MCF 10A (cell line): Measurements from ENCODE around the gene ALDH3B1. TPM values are rescaled to one million over a fixed set of nuclear protein-coding genes. Genes with fewer than 3 reads are reported as not detected.

Experiments
- BruUV-seq: library from RNA; stranded (reverse); fragments of 400-500 nt; replicated peaks from 2 replicates; lab custom pipeline; 2021; lab: Mats Ljungman, UMichigan
- CTCF ChIA-PET: fragments of 300-600 bp; sonication (Branson Sonifier 250); formaldehyde crosslinking; extraction: SDS; loops from one replicate; lab custom pipeline; 2021; ENCODE audit warnings: antibody characterized with exemption, inconsistent platforms; lab: Yijun Ruan, JAX
- POLR2A ChIA-PET: fragments of 300-600, 350-650 bp; sonication (Branson Sonifier 250); formaldehyde crosslinking; extraction: SDS; loops from one replicate; lab custom pipeline; 2020; ENCODE audit warnings: antibody characterized with exemption, inconsistent platforms; lab: Yijun Ruan, JAX
- DNase-seq: peaks from one replicate; pipeline ENCODE4 v3.0.0-alpha.2; 2018; ENCODE audit not compliant: unreplicated experiment
- H3K27ac Mint-ChIP-seq: one replicate; pipeline ENCODE4 v1.8.0; 2022; ENCODE audit warnings: mild to moderate bottlenecking, low read depth, mixed read lengths; ENCODE audit not compliant: unreplicated experiment
- H3K27me3 Mint-ChIP-seq: one replicate; pipeline ENCODE4 v1.8.0; 2022; ENCODE audit warnings: mixed read lengths; ENCODE audit not compliant: insufficient read depth, unreplicated experiment
- H3K36me3 Mint-ChIP-seq: one replicate; pipeline ENCODE4 v1.8.0; 2022; ENCODE audit warnings: mild to moderate bottlenecking, moderate library complexity, mixed read lengths; ENCODE audit not compliant: insufficient read depth, unreplicated experiment
- H3K4me1 Mint-ChIP-seq: one replicate; pipeline ENCODE4 v1.8.0; 2022; ENCODE audit warnings: mixed read lengths; ENCODE audit not compliant: insufficient read depth, unreplicated experiment
- H3K4me3 Mint-ChIP-seq: one replicate; pipeline ENCODE4 v1.8.0; 2022; ENCODE audit warnings: mild to moderate bottlenecking, moderate library complexity, mixed read lengths; ENCODE audit not compliant: unreplicated experiment
- H3K9me3 Mint-ChIP-seq: one replicate; pipeline ENCODE4 v1.8.0; 2022; ENCODE audit warnings: mixed read lengths; ENCODE audit not compliant: unreplicated experiment
- CTCF ChIP-seq: fragments of 200-600 bp; IDR thresholded peaks from one replicate; pipeline ENCODE4 v1.8.0; 2022; ENCODE audit warnings: antibody characterized with exemption, mild to moderate bottlenecking; ENCODE audit not compliant: unreplicated experiment
- intact Hi-C: fragments of 100-400 bp; cut with micrococcal nuclease; formaldehyde crosslinking; loops from 2 replicates; pipeline ENCODE4 v1.14.1; 2022
- total RNA-seq: library from RNA; stranded (reverse); gene quantifications from 2 replicates; pipeline ENCODE4 v1.2.3, GENCODE V29; 2022

ALDH3B1 gene
- total RNA-seq, 1 experiment from 2014 or later: 37.2 TPM

- H3K4me1 Mint-ChIP-seq: no peaks in the 10 kb centered on the region
- ChIA-PET POLR2A (no interaction called here), CTCF (interaction anchor here (0.6 kb wide), 1 partner anchor 52 kb away, joined by 3 read pairs; no protein-coding TSS in a partner anchor)
- BruUV-seq: no TSS peak
- TF ChIP-seq CTCF: no peak
- intact Hi-C loops: no loop called here
- no peak overlapping the region for H3K27ac Mint-ChIP-seq
- no peak overlapping the region for H3K4me3 Mint-ChIP-seq
- no peaks in the 10 kb centered on the region for H3K9me3 Mint-ChIP-seq
- H3K36me3 Mint-ChIP-seq: peaks cover 10% of the 10 kb centered on the region
- no peaks in the 10 kb centered on the region for H3K27me3 Mint-ChIP-seq
- no peak for DNase-seq
These were observed 44.1 kb downstream of the ALDH3B1 start for GRCh38 chr11:68053981-68054812.

- Mint-ChIP-seq H3K4me1 (no peaks in the 10 kb centered on the region), H3K27me3 (no peaks in the 10 kb centered on the region), H3K9me3 (no peaks in the 10 kb centered on the region), H3K27ac (no peak overlapping the region), H3K36me3 (peaks cover 16% of the 10 kb centered on the region), H3K4me3 (no peak overlapping the region)
- BruUV-seq: no TSS peak
- ChIA-PET POLR2A (interaction anchor here (0.6 kb wide), 1 partner anchor 371 kb away, joined by 5 read pairs; no protein-coding TSS in a partner anchor), CTCF (interaction anchor here (0.6 to 0.8 kb wide), 3 partner anchors 32 to 1945 kb away, joined by 3 to 6 read pairs (median 4); no protein-coding TSS in a partner anchor)
- DNase-seq: no peak
- TF ChIP-seq CTCF: no peak
- intact Hi-C loops: no loop called here
These were observed 46.5 kb downstream of the ALDH3B1 start for GRCh38 chr11:68056317-68057285.

- Mint-ChIP-seq H3K4me3 (no peak overlapping the region), H3K36me3 (peaks cover 16% of the 10 kb centered on the region), H3K27me3 (no peaks in the 10 kb centered on the region), H3K9me3 (no peaks in the 10 kb centered on the region), H3K27ac (no peak overlapping the region), H3K4me1 (no peaks in the 10 kb centered on the region)
- ChIA-PET POLR2A (no interaction called here), CTCF (no interaction called here)
- intact Hi-C loops: no loop called here
- BruUV-seq: no TSS peak
- no peak for TF ChIP-seq CTCF
- no peak for DNase-seq
These were observed 47.7 kb downstream of the ALDH3B1 start for GRCh38 chr11:68057807-68058206.
